ENCODE measurements around the gene NOL6.

NOL6 gene

GRCh38 chr9:33453999-33454660, 19.6 kb downstream of the NOL6 start:
- DNase-seq (ENCODE audit: low read depth): no peak

- no peak for DNase-seq (ENCODE audit: low read depth)
Observed at GRCh38 chr9:33453286-33453860, 20.4 kb downstream of the NOL6 start.

DNA sequence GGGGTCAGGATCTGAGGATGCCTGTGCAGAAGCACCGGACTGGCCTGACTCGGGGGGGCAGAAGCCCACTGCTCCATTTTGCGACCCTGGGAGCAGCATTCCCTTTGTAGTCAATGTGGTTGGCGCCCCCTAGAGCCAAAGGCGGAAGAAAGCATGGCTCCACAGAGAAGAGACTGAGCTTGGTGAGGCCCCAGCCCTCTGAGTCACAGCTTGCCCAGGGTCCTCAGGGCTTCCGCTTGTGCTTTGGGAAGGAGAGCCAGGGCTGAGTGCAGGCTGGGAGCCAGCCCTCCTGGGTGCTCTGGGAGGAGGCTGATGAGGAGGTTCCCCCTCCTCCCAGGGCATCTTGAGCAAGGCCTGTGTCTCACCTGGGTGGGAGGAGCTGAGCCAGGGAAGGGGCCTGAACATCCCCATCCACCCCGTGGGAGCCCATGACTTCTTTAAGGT, 20.9 kb downstream of the NOL6 start:
- DNase-seq (ENCODE audit: low read depth): no peak

DNA sequence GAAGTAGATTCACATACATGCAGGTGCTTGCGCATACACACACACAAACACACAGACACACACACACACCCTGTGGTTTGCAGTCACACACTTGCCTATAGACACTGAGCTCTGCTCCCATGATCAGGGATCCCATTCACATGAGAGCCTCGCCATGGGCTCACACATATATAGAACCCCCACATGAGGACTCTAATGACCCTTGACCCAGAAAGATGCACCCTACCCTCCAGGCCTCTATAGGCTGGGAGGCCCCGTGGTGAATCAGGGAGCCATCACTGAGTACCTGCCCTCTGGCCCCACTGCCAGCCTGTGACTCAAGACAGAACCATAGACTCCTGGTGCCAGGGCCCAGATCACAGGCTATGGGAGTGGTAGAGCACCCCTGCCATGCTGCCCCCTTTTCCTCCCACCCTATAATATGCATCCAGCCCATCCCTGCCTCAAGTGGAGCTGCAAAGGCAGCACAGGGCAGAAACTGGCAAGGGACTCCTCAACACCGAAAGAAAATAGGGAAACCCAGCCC, 23.0 kb downstream of the NOL6 start:
- no peak for DNase-seq (ENCODE audit: low read depth)

GRCh38 chr9:33449715-33450114, 24.0 kb downstream of the NOL6 start:
- no peak for DNase-seq (ENCODE audit: low read depth)

- no peak for DNase-seq (ENCODE audit: low read depth)
Observed at GRCh38 chr9:33447799-33448553, 25.7 kb downstream of the NOL6 start.

DNA sequence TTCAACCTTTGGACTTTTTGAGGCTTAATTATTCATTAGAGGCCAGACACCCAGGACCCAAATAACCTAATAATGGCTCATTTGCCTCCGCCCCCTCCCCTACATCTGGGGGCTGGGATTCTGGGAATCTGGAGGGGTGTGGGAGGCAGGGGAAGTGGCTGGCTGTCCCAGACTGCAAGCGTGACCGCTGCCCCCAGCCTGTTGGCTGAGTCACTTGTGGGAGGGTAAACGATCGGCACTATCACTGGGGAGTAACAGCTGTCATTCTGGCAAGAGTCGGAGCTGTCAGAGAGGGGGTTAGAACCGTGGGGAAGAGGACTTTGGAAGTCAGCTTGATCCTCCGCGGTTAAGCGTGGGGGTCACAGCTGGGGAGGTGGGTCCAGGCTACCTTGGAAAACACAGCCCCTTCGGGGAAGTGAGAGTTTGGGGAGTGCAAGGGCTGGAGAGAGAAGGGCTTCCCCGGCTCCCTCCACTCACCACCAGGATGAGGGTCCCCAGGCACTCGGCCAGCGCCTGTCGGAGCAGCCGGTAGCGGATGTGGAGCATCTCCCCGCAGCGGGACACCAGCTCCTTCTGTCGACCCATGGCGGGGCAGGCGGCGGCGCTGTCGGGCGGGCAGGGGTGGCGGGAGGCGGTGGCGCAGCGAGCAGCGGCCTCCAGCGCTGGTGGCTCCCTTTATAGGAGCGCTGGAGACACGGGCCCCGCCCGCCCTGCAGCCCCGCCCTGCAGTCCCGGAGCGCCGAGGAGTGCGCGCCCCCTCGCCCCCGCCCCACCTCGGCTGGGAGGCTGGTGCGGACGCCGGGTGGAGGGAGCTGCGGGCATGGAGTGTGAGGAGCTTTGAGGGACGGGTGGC, 26.6 kb downstream of the NOL6 start, which contains the start of gene AQP3:
AQP3 (minus strand) TSS at position 648 of the 853 bp plus-strand sequence; CDS start at position 585, 63 bp downstream.
- peak; percentile 32 for DNase-seq (ENCODE audit: low read depth)

- no peak for DNase-seq (ENCODE audit: low read depth)
Observed at GRCh38 chr9:33446240-33446945, 27.3 kb downstream of the NOL6 start.

- no peak for DNase-seq (ENCODE audit: low read depth)
Observed at GRCh38 chr9:33445389-33446239, 28.1 kb downstream of the NOL6 start.

- DNase-seq (ENCODE audit: low read depth): no peak
Observed at GRCh38 chr9:33443464-33444154, 30.1 kb downstream of the NOL6 start.

DNA sequence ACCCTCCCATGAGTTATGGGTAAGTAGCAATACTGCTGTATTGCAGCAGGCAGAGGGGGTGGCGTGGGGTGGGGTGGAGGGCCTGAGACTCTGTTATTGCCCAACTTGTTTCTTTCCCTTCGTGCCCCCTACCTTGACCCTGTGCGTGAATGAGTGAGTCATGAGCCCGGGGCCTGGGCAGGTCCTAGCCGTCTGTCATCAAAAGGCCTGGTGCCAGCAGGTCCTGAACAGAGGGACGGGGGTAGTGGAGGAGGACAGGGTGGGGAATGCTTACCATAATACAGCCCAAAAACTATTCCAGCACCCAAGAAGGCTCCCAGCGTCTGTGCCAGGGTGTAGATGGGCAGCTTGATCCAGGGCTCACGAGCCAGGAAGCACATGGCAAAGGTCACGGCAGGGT, 30.7 kb downstream of the NOL6 start:
- no peak for DNase-seq (ENCODE audit: low read depth)

- DNase-seq (ENCODE audit: low read depth): no peak
Observed at GRCh38 chr9:33442125-33442524, 31.6 kb downstream of the NOL6 start.

DNA sequence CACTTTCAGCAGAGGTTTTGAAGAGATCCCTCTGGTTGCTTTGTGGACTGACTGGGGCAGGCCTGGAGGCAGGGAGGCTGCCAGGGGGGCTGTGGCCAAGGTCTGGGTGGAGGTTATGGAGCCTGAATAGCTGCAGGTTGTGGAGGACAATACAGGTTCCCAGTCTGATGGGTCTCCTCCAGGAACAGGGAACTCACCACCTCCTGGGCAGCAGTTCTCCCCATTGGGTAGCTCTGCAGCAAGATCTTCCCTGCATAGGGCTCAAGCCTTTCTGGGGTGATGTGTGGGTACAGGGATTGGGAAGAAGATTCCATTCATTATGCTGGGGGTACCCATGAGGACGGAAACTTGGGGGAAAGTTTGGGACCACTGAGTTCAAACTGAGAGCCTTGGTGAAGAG, 33.1 kb downstream of the NOL6 start:
- DNase-seq (ENCODE audit: low read depth): no peak

GRCh38 chr9:33440204-33440603, 33.5 kb downstream of the NOL6 start:
- DNase-seq (ENCODE audit: low read depth): no peak

DNA sequence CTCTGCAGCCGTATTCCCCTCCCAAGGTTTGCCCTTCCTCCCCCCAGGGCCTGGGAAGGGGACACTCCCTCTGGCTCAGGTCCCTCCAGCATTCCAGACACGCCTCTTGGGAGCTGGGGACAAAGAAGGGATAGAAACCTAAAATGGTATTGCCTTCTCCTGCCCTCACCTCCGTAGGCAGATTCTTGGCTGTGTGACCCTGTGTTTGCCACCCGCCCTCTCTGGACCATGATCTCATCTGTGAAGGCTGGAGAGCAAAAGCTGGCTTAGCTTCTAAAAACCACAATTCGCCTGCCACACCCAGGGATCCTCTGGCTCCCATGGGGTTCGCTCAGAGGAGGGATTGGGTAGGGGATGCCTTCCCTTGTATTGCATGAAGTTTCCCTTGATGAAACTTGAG, 34.0 kb downstream of the NOL6 start:
- DNase-seq (ENCODE audit: low read depth): no peak

DNA sequence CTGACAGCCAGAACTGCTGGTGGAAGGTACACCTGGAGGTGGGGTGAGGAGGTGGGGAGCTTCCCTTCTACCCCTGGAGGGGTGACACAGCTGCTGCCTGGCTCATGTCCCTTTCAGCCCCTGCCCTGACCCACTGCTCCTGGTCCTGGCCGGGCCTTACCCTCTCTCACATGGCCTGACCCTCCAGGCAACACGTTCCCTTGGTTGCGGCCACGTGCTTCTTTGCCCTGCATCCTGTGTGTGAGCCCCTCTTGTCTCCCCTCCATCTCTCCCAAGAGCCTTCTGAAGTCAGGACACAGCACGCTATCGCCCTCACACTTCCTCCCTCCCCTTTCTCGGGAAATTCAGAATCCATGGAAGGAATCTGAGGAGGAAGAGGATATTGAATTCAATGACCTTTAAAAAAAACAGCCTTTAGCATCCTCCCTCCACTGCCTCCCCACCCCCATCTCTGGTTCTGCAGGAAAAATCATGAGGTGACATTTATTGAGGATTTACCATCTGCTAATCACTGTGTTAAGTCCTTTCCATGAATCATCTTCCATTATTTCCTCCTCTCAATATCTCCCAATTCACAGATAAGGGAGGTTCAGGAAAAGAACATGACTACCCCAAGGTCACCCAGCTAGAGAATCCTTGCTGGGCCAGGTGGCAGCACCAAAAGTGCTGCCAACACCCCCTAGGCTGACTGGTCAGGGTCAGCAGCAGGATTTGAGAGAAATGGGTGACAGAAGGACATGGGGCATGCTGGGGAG, 34.6 kb downstream of the NOL6 start:
- no peak for DNase-seq (ENCODE audit: low read depth)

GRCh38 chr9:33437898-33438297, 35.8 kb downstream of the NOL6 start:
- DNase-seq (ENCODE audit: low read depth): no peak

DNA sequence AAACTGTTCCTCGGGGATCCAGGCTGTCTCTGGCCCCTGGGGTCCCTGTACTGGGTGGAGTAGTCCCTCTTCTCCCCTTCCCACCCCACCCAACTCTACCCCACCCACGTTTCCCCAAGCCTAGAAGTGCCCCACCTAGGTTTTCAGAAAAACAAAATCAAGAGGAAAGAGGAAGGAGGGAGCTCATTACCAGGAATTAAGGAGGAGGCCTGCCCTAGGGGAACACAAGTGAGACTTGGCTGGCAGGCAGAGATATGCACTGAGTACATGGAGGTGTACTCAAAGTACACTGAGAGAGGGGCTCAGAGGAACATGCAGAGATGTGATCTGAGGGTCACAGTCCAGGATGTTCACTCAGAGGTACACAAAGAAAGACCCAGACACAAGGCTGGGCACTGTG, 36.5 kb downstream of the NOL6 start:
- DNase-seq (ENCODE audit: low read depth): no peak

DNA sequence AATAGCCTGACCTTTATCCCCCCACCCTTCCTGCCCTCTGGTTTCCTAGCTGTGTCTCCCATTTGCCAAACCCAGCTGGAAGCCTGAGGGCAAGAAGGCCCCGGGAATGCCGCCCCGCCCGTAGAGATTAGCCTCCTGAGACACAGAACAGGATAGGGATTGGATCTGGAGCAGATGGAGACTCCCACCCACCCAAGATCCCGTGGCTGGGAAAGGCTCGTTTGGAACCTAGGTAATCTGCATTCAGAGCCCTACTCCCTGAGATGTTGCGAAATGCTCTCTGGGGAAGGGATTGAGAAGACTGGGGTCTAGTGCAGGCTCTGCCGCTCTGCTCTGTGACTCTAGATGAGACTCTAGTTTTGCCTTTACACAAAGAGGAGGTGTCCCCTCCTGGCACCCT, 37.3 kb downstream of the NOL6 start:
- no peak for DNase-seq (ENCODE audit: low read depth)

Measured in stimulated activated CD8-positive, alpha-beta memory T cell treated with anti-CD3 and anti-CD28 coated beads, Interleukin-15, amount 100 ng/mL, for 24 hours (primary cell).